Renal pelvis (tissue), 4 donors: Measurements from ENCODE around the gene PEPD. TPM values are rescaled to one million over a fixed set of nuclear protein-coding genes. Genes with fewer than 3 reads are reported as not detected.
A peak's percentile ranks its signal among the peaks of the same experiment; 100 is the strongest.

Experiments used
- DNase-seq: peaks from one replicate; pipeline ENCODE4 v3.0.0-alpha.2; 2013
- polyA plus RNA-seq, 3 donors: library from polyadenylated mRNA; unstranded; fragments of 120-200 nt; gene quantifications; one replicate each; pipeline ENCODE4 v1.2.1, GENCODE V29; 2013; ENCODE audit not compliant: insufficient read length in 3 of 3

Gene PEPD
- polyA plus RNA-seq, 3 donors, result 105 to 120 (median 116) TPM

DNA sequence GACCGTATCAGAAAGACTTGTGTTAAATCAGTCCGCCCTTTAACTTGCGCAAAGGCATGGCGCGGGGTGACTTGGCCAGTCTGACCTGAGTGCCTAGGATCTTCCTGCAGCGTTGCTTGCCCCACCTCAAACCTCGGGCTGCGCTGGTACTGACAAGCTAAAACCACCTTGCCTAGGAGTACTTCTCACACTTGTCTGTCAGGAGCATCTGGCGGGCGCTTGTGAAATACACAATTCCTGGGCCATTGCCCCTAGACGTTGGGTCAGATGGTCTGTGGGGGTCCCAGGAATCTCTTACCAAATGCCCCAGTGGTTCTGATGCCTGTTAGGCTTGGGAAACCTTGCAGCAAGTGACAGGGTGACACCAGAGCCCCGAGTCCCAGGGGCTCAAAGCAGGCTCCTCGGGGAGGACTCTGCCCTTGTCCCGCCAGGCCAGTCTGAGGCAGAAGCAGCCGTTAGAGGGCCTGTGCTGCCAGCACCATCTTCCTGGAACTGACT lies 135.2 kb downstream of the PEPD start:
- DNase-seq, result no peak

DNA sequence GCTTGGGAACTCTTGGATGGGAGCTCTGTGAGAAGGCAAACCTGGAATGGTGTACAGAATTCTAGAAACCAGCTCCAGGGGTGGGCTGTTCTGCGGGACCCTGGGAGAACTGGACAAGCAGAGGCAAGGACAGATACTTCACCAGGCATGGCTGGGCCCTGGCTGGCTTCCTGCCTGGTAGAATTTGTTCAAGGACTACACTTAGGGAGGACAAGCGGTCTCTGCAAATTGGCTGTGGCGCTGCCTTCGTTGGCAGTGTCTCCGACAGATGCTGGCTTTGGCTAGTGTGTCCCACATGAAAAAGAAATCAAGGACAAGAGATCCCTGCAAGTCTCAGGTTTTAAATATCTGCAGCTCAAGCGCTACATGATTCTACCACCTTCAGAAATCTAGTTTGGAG lies 135.6 kb downstream of the PEPD start:
- no peak for DNase-seq

GRCh38 chr19:33384983-33385382 lies 136.6 kb downstream of the PEPD start:
- DNase-seq, result no peak

DNA sequence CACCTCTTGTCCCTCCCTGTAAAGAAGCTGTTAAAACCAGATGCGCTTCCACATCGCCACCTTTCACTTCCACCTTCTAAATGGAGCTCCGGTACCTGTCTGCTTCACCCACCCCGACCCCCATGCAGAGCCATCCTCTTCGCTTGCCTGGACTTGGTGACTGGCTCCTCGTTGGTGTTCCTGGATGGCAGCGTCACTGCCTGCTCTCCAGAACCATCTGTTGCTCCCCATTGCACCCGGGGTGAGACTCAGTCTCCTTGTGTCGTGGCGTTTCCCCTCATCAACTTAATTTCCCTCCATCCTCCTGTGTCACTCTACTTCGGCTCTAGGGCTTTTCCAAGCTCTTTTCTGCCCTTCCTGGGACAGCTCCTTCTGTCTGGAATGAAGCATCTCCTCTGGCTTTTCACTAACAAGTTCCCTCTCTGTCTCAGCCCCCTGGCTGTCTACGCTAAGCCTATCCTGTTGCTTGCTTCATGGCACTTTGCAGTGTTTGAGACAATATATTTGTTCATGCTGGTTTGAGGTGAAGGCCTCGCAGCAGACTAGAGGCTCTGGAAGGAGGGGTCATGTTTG lies 137.8 kb downstream of the PEPD start:
- no peak for DNase-seq

DNA sequence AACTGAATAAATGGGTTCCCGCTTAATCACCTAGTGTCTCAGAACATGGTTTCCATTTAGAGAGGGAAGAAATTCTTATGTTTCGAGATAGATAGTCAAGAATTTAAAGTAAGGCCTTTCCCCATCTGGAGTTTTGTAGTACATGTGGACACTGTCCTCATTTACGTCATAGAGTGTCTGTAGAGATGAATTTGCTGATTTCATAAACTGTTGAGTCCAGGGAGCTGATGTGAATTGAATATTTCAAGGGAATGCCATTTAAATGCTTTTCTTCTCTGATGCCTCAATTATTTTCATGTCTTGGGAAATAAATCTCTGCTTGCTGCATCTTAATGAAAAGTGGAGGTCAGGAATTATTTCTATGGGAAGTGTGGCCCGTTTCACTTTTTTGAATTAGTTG lies 138.6 kb downstream of the PEPD start:
- no peak for DNase-seq

- DNase-seq, result no peak
Measured at GRCh38 chr19:33382006-33382405, 139.6 kb downstream of the PEPD start.

DNA sequence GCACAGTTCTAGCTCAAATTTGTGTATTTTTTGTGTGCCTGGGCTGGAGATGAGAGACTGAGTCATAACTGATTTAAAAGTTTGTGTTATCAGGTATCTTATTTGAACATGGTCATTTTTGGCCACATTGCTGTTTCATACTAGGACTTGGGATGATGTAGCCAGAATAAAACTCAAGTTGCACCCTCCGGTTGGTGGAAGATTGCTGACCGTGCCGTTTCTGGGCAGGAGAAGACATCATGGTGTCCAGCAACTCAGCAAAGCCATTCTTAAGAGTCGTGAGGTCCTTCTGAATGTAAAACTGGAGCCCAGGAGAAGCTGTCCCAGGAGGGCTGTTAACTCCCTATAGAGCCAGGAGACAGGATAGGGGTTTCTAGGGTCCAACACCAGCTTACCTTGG lies 140.5 kb downstream of the PEPD start:
- DNase-seq, result no peak

DNA sequence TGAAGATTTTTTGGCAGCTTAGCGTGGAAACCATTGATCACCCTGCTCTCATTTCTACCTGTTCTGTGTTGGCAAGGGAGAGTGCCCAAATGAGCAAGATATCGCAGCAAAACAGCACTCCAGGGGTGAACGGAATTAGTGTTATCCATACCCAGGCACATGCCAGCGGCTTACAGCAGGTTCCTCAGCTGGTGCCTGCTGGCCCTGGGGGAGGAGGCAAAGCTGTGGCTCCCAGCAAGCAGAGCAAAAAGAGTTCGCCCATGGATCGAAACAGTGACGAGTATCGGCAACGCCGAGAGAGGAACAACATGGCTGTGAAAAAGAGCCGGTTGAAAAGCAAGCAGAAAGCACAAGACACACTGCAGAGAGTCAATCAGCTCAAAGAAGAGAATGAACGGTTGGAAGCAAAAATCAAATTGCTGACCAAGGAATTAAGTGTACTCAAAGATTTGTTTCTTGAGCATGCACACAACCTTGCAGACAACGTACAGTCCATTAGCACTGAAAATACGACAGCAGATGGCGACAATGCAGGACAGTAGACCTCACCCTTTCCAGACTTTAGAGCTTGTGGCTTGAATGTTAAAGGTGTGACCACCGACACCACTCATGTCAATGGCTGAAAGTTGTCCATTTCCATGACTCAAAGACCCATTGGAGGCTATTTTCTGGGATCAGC lies 142.3 kb downstream of the PEPD start:
- no peak for DNase-seq

GRCh38 chr19:33377586-33378475 lies 143.8 kb downstream of the PEPD start:
- DNase-seq, result no peak

DNA sequence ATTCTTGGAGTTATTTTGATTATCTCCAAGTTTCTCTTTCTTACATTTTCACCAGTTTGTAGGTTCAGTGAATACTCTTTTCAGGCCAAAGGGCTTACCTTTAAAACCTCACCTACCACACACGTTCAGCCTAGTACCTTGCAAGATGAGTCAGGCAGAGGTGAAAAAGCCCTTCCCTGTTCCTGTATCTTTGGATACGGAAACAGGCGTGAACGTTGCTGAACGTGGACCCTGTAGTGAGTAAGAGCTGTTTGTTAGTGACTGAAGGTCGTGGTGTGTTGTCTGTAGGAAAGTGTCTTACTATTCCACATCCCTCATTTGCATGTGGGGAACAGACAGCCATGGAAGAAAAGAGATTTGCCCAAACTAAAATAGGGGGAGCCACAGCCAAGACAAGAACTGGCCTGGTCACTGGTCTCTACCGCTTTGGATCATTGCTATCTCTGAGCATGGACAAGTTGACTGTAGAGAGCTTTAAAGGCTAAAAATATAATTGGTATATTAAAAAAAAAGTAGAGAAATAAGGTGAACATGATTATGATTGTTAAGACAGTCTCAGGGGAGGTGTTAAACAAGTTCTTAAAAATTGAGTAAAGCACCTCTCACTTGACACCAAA lies 144.5 kb downstream of the PEPD start:
- no peak for DNase-seq

DNA sequence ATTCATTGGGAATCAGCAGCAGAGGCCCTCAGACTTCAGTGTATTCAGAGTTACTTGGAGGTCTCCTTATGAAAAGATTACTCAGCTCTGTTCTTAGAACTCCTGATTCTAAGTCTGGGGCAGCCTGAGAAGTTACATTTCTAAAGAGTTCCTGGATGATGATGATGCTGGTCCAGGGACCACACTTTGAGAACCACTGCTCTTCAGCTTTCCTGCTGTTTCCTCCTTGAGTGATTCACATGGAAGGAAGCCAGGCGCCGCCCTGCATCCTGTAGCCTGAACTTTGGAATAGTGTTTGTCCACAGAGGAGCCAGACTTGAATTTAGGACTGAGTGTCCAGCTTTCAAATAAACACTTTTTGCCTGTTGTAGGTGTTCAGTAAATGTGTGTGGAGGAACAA lies 145.2 kb downstream of the PEPD start:
- no peak for DNase-seq

GRCh38 chr19:33375837-33376159 lies 145.8 kb downstream of the PEPD start:
- DNase-seq, result no peak

GRCh38 chr19:33375156-33375836 lies 146.3 kb downstream of the PEPD start:
- no peak for DNase-seq

- no peak for DNase-seq
Measured at GRCh38 chr19:33374236-33374714, 147.3 kb downstream of the PEPD start.

- DNase-seq, result peak; percentile 92
Measured at GRCh38 chr19:33373453-33374235, 147.9 kb downstream of the PEPD start, which contains the start of gene CEBPG. CEBPG (plus strand) TSS chr19:33373709; CDS start chr19:33379240, 5,531 bp downstream.

GRCh38 chr19:33370783-33371182 lies 150.8 kb downstream of the PEPD start:
- no peak for DNase-seq

- DNase-seq, result no peak
Measured at GRCh38 chr19:33368074-33368864, 153.3 kb downstream of the PEPD start.

DNA sequence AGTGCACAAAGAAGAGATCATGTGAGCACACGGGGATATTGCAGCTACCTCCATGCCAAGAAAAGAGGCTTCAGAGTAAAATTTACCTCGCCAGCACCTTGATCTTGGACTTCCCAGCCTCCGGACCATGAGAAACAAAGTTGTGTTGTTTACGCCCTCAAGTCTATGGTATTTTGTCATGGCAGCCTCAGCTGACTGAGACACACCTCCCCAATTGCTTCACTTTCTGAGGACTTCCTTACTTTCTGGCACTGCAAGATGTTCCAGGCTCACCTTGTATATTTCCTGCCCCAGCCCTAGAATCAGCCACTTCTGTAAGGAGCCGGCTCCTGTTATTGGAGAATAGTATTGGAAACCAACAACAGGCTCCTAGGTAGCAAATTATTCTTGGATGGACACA lies 154.7 kb downstream of the PEPD start:
- DNase-seq, result no peak

DNA sequence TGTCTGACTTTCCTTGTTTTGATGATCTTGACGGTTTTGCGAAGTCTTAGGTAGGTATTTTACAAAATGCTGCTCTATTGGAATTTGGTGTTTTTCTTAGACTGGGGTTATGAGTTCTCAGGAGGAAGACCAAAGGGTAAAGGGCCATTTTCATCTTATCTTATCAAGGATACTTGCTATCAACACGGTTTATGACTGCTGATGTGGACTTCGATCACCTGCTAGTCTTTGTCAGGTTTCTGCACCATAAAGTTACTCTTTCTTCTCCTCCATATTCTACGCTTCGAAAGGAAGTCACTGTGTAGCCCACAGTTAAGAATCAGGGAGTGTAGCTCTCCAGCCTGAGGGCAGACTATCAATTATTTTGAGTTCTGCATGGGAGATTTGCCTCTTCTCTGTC lies 155.5 kb downstream of the PEPD start:
- no peak for DNase-seq

- no peak for DNase-seq
Measured at GRCh38 chr19:33365691-33366090, 155.9 kb downstream of the PEPD start.
